K562 (cell line): ENCODE data around the gene INTS6L. TPM values are rescaled to one million over a fixed set of nuclear protein-coding genes. Genes with fewer than 3 reads are reported as not detected.

ENCODE experiments used
- ATAC-seq: fragments of 200-7000 bp; cut with Tn5 transposase; 3 replicates; pipeline ENCODE4 v1.9.1; 2020; ENCODE audit warnings: moderate library complexity
- BruUV-seq: library from RNA; stranded (reverse); fragments of 400-500 nt; replicated peaks from 2 replicates; lab custom pipeline; 2021; lab: Mats Ljungman, UMichigan
- CTCF ChIA-PET: fragments of 300-600 bp; formaldehyde crosslinking; extraction: SDS; loops from one replicate; lab custom pipeline; 2021; ENCODE audit warnings: low intra/inter-chr PET ratio; lab: Yijun Ruan, JAX
- POLR2A ChIA-PET: fragments of 300-600, 350-650 bp; sonication (Branson Sonifier 250); formaldehyde crosslinking; extraction: SDS; loops from one replicate; lab custom pipeline; 2021; ENCODE audit warnings: antibody characterized with exemption, inconsistent platforms; lab: Yijun Ruan, JAX
- DNase-seq, 4 experiments: peaks; one replicate each; pipeline versions ENCODE4 v3.0.0 to v3.0.0-alpha.2; 2011 to 2018; ENCODE audit warnings: low spot score in 3 of 4, mixed read lengths in 3 of 4; ENCODE audit errors: extremely low read depth in 1 of 4
- FAIRE-seq: peaks from 2 replicates; lab custom pipeline; 2011; peaks lifted over from hg19 to GRCh38; lab: Jason Lieb, UNC
- H2AFZ ChIP-seq: 2 replicates; pipeline ENCODE4 v1.6.0; 2011; ENCODE audit warnings: low read depth, low read length, control low read depth, inconsistent platforms
- H3K27ac ChIP-seq: fragments of 200-600 bp; 3 replicates; pipeline ENCODE4 v1.8.0; 2011; ENCODE audit warnings: low read depth, mild to moderate bottlenecking, control low read depth, inconsistent platforms, low read length, moderate library complexity, mixed read lengths; ENCODE audit errors: extremely low read depth
- H3K27me3 ChIP-seq, 2 experiments: fragments of 300-600 bp in 1 of 2; 2 replicates in 1 of 2; 3 replicates in 1 of 2; pipeline versions ENCODE4 v1.6.0 to v1.8.0; 2011; ENCODE audit warnings: inconsistent platforms in 2 of 2, low read length in 2 of 2, mild to moderate bottlenecking in 1 of 2, mixed read lengths in 1 of 2, moderate library complexity in 1 of 2; ENCODE audit not compliant: control insufficient read depth in 2 of 2, insufficient read depth in 2 of 2
- H3K36me3 ChIP-seq: fragments of 300-600 bp; 3 replicates; pipeline ENCODE4 v1.8.0; 2011; ENCODE audit warnings: mild to moderate bottlenecking, low read length, inconsistent platforms; ENCODE audit not compliant: control insufficient read depth, insufficient read depth
- H3K4me1 ChIP-seq, 2 experiments: fragments of 200-600 bp in 1 of 2; replicated peaks in 1 of 2; 2 replicates in 1 of 2; 3 replicates in 1 of 2; pipeline versions ENCODE4 v1.5.1 to v1.8.0; 2011; ENCODE audit warnings: inconsistent platforms in 2 of 2, low read length in 2 of 2, mild to moderate bottlenecking in 1 of 2, mixed read lengths in 1 of 2, moderate library complexity in 1 of 2; ENCODE audit not compliant: control insufficient read depth in 2 of 2, insufficient read depth in 2 of 2
- H3K4me2 ChIP-seq: 2 replicates; pipeline ENCODE4 v1.6.1; 2011; ENCODE audit warnings: low read length, control low read depth, inconsistent platforms, mixed read lengths; ENCODE audit not compliant: insufficient read depth
- H3K4me3 ChIP-seq: fragments of 200-600 bp; sonication (generic), shearing (Covaris generic); 2 replicates; pipeline ENCODE4 v1.5.1; 2016; ENCODE audit warnings: control low read depth, inconsistent platforms
- H3K79me2 ChIP-seq: fragments of 200-600 bp; 3 replicates; pipeline ENCODE4 v1.8.0; 2011; ENCODE audit warnings: low read length, inconsistent platforms; ENCODE audit not compliant: control insufficient read depth, insufficient read depth
- H3K9ac ChIP-seq, 2 experiments: 2 replicates each; pipeline versions ENCODE4 v1.6.0 to v1.6.1; 2011; ENCODE audit warnings: low read depth in 2 of 2, low read length in 2 of 2, control low read depth in 1 of 2, inconsistent platforms in 1 of 2, mild to moderate bottlenecking in 1 of 2, mixed read lengths in 1 of 2; ENCODE audit not compliant: insufficient read depth in 1 of 2
- H3K9me1 ChIP-seq: one replicate; pipeline ENCODE4 v1.6.0; 2011; ENCODE audit warnings: inconsistent platforms, mild to moderate bottlenecking, low read length, moderate library complexity; ENCODE audit not compliant: control insufficient read depth, insufficient read depth
- H3K9me3 ChIP-seq: replicated peaks from 2 replicates; pipeline ENCODE4 v1.5.1; 2011; ENCODE audit warnings: low read depth, low read length, inconsistent platforms; ENCODE audit not compliant: control insufficient read depth, insufficient read depth
- H4K20me1 ChIP-seq: replicated peaks from 2 replicates; pipeline ENCODE4 v1.6.1; 2011; ENCODE audit warnings: low read length, inconsistent platforms, mixed read lengths; ENCODE audit not compliant: control insufficient read depth, insufficient read depth
- RFX5 ChIP-seq: IDR thresholded peaks from 2 replicates; pipeline ENCODE4 v1.6.1; 2011; ENCODE audit warnings: low read depth, mild to moderate bottlenecking, improper control_type of control experiment, low read length
- YY1 ChIP-seq, 3 experiments: IDR thresholded peaks; 2 replicates each; pipeline ENCODE4 v1.6.1; 2011; ENCODE audit warnings: low read length in 2 of 3, mild to moderate bottlenecking in 2 of 3, moderate library complexity in 2 of 3, borderline replicate concordance in 1 of 3, control low read depth in 1 of 3, low read depth in 1 of 3; ENCODE audit not compliant: insufficient read depth in 3 of 3, insufficient replicate concordance in 2 of 3, control insufficient read depth in 1 of 3, insufficient read length in 1 of 3; ENCODE audit errors: extremely low read depth in 1 of 3
- ZNF146 ChIP-seq: IDR thresholded peaks from one replicate; pipeline ENCODE4 v1.6.1; 2018; ENCODE audit warnings: missing compliant biosample characterization; ENCODE audit not compliant: unreplicated experiment
- in situ Hi-C: fragments of 300-500 bp; cut with MboI; formaldehyde crosslinking; loops from 4 replicates; pipeline ENCODE4 v1.15.0; 2018; ENCODE audit warnings: inconsistent platforms, mixed read lengths
- intact Hi-C: fragments of 100-400 bp; cut with micrococcal nuclease; formaldehyde crosslinking; loops from 2 replicates; pipeline ENCODE4 v1.14.2; 2022
- polyA plus RNA-seq, 8 experiments: library from polyadenylated mRNA; depleted of rRNA in 4 of 8; stranded (reverse) in 5 of 8; unstranded in 3 of 8; fragments of >200 nt; fragmentation: Nextera tagmentation in 2 of 8; fragmentation: Illumina TruSeq in 1 of 8; extraction: Ambion mirVana in 2 of 8; extraction: Trizol in 1 of 8; gene quantifications; 2 replicates each; pipeline versions ENCODE4 v1.2.1 to v1.2.3, GENCODE V29; 2011 to 2014; ENCODE audit warnings: inconsistent platforms in 1 of 8, missing spikeins in 1 of 8
- total RNA-seq, 7 experiments: library from RNA; depleted of rRNA in 6 of 7; stranded (reverse); fragments of >200 nt in 6 of 7; fragmentation: Illumina TruSeq in 2 of 7; extraction: Trizol in 2 of 7; gene quantifications; 2 replicates each; pipeline versions ENCODE4 v1.2.1 to v1.2.3, GENCODE V29; 2011 to 2021; ENCODE audit warnings: low replicate concordance in 1 of 7
- TF ChIP-seq, protein P1 (sequence below): fragments of 450-650 bp; IDR thresholded peaks from 2 replicates; pipeline ENCODE4 v1.7.0; 2016; ENCODE audit warnings: borderline replicate concordance
- TF ChIP-seq, protein P2 (sequence below): fragments of 250-450 bp; sonication (Bioruptor Pico); IDR thresholded peaks from 2 replicates; pipeline ENCODE4 v1.4.0; 2020
- TF ChIP-seq, protein P3 (sequence below): conservative IDR thresholded peaks from 2 replicates; pipeline ENCODE4 v1.6.1; 2011; ENCODE audit warnings: low read depth, mild to moderate bottlenecking, low read length; ENCODE audit not compliant: control insufficient read depth
- TF ChIP-seq, protein P4 (sequence below): fragments of 250-450 bp; sonication (Bioruptor Pico); IDR thresholded peaks from 2 replicates; pipeline ENCODE4 v1.5.0; 2020; ENCODE audit warnings: mild to moderate bottlenecking, borderline replicate concordance

INTS6L gene
- total and polyA plus RNA-seq, 9 of the 15 experiments (the other 6 are each of a cell fraction or from before 2014, with no cell fraction given): 6.1 to 44.9 (median 21.9) TPM

DNA sequence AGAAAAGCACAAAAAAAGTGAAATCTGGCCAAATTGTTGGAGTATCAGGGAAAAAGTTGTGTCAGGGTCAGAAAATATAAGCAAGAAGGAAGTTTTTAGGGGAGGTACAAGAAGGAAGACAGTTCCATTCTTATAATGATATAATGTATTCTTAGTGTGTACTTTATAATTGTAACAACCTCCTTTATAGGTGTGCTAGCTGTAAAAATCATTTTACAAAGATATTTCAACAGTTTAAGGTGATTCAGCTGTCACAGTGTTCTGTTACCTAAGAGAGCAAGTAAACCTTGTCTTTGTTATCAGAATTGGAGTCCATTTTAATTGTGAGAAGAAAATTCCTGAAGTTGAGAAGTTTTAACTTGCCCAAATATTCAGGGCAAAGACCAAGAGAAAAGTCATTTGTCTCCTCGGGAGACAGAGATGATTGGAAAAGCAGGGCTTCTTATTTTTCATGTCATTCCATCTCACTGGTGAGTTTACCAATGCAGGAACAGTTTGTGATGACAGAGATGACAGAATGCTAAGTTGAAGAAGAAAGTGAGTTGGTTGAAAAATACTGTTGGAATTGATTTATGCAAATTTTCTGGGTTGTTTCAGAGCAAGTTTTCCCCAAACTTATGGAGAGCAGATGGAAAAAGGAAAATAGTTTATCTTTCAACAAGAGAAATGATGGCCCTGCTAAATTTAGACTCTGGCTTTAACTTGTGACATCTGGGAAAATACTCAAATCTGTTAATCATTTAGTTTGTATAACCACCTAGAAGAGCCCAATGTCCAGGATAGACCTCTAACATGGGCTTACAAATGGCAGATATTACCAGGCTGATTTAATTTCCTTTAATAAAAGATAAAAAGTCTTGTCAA is 14.8 kb downstream of the INTS6L start (continued):
- TF ChIP-seq, protein P1, sequence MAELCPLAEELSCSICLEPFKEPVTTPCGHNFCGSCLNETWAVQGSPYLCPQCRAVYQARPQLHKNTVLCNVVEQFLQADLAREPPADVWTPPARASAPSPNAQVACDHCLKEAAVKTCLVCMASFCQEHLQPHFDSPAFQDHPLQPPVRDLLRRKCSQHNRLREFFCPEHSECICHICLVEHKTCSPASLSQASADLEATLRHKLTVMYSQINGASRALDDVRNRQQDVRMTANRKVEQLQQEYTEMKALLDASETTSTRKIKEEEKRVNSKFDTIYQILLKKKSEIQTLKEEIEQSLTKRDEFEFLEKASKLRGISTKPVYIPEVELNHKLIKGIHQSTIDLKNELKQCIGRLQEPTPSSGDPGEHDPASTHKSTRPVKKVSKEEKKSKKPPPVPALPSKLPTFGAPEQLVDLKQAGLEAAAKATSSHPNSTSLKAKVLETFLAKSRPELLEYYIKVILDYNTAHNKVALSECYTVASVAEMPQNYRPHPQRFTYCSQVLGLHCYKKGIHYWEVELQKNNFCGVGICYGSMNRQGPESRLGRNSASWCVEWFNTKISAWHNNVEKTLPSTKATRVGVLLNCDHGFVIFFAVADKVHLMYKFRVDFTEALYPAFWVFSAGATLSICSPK: no peak

DNA sequence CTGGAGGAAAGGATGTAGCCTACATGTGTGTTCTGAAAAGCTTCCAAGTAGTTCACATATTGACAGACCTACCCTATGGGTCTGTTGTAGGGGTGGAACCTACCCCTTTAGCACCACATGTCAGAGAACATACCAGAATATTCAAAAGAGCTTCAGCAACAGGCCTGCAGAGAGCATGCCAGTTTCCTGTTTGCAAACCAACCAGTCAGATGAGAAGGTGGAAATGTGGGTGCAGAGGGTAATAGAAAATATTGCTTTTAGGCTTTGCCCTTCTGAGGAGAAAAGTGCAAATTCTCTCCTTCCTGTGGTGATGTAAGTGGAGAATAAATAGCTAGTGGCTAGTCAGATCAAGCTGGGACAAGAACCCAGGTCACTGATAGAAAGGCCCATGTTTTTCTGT is 16.4 kb downstream of the INTS6L start:
- 0 out of 2 replicates have a peak overlapping the region, but pooled peaks have one; percentile 14 for H2AFZ ChIP-seq
- no peaks in the 10 kb centered on the region for H4K20me1 ChIP-seq
- CTCF ChIA-PET: no interaction called here
- in situ Hi-C loops (no loop called here), intact Hi-C loops (no loop called here)
- POLR2A ChIA-PET: interaction anchor here (1.1 kb wide), 1 partner anchor 11 kb away, joined by 3 read pairs; no protein-coding TSS in a partner anchor
- H3K27ac ChIP-seq: no peak overlapping the region; the same call in 1 of the 3 replicates
- no peak overlapping the region; the same call in 1 of the 2 replicates for H3K4me2 ChIP-seq
- no peak for TF ChIP-seq YY1 (IDR thresholded peaks at IDR 0.05; ENCODE audit: borderline replicate concordance in 1 of 3, control insufficient read depth in 1 of 3, extremely low read depth in 1 of 3, insufficient read depth in 3 of 3, insufficient read length in 1 of 3, insufficient replicate concordance in 2 of 3, low read depth in 1 of 3, low read length in 2 of 3)
- TF ChIP-seq, protein P2, sequence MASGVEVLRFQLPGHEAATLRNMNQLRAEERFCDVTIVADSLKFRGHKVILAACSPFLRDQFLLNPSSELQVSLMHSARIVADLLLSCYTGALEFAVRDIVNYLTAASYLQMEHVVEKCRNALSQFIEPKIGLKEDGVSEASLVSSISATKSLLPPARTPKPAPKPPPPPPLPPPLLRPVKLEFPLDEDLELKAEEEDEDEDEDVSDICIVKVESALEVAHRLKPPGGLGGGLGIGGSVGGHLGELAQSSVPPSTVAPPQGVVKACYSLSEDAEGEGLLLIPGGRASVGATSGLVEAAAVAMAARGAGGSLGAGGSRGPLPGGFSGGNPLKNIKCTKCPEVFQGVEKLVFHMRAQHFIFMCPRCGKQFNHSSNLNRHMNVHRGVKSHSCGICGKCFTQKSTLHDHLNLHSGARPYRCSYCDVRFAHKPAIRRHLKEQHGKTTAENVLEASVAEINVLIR (CRISPR knock-in tag): no peak
- TF ChIP-seq, protein P3, sequence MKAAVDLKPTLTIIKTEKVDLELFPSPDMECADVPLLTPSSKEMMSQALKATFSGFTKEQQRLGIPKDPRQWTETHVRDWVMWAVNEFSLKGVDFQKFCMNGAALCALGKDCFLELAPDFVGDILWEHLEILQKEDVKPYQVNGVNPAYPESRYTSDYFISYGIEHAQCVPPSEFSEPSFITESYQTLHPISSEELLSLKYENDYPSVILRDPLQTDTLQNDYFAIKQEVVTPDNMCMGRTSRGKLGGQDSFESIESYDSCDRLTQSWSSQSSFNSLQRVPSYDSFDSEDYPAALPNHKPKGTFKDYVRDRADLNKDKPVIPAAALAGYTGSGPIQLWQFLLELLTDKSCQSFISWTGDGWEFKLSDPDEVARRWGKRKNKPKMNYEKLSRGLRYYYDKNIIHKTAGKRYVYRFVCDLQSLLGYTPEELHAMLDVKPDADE: no peak
- no peak for TF ChIP-seq ZNF146 (CRISPR knock-in tag)
- TF ChIP-seq, protein P4, sequence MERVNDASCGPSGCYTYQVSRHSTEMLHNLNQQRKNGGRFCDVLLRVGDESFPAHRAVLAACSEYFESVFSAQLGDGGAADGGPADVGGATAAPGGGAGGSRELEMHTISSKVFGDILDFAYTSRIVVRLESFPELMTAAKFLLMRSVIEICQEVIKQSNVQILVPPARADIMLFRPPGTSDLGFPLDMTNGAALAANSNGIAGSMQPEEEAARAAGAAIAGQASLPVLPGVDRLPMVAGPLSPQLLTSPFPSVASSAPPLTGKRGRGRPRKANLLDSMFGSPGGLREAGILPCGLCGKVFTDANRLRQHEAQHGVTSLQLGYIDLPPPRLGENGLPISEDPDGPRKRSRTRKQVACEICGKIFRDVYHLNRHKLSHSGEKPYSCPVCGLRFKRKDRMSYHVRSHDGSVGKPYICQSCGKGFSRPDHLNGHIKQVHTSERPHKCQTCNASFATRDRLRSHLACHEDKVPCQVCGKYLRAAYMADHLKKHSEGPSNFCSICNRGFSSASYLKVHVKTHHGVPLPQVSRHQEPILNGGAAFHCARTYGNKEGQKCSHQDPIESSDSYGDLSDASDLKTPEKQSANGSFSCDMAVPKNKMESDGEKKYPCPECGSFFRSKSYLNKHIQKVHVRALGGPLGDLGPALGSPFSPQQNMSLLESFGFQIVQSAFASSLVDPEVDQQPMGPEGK (CRISPR knock-in tag): no peak
- TF ChIP-seq RFX5: no peak
- peaks cover 0 to 33% of the 10 kb centered on the region in 2 experiments; a peak in 3 of 5 replicates for H3K4me1 ChIP-seq
- H3K9me3 ChIP-seq: no peaks in the 10 kb centered on the region
- ATAC-seq (peak; percentile 50), DNase-seq (no peak), FAIRE-seq (no peak)
- no peak overlapping the region for H3K4me3 ChIP-seq
- BruUV-seq: no TSS peak
- peaks cover 73% of the 10 kb centered on the region for H3K79me2 ChIP-seq
- no peaks in the 10 kb centered on the region for H3K9me1 ChIP-seq
- peaks cover 11% of the 10 kb centered on the region for H3K36me3 ChIP-seq
- H3K9ac ChIP-seq: peak overlapping the region in 1 of 2 experiments; percentile 24; a peak in 1 of 4 replicates
- H3K27me3 ChIP-seq: no peaks in the 10 kb centered on the region
